AG04449 (cell line): ENCODE results near the gene WDCP.
"Not testable (repeated sequence)": the region's sequence is repeated elsewhere in the genome, so short reads cannot be mapped to it uniquely, and the experiment has no call there.

ENCODE experiments used
- CTCF ChIA-PET: fragments of 350-600 bp; formaldehyde crosslinking; extraction: SDS; loops from one replicate; lab custom pipeline; 2021; ENCODE audit warnings: antibody characterized with exemption; lab: Yijun Ruan, JAX
- POLR2A ChIA-PET: fragments of 400-600, 350-600 bp; formaldehyde crosslinking; extraction: SDS; loops from one replicate; lab custom pipeline; 2020; ENCODE audit warnings: antibody characterized with exemption, inconsistent platforms; lab: Yijun Ruan, JAX
- DNase-seq: peaks from one replicate; pipeline ENCODE4 v3.0.0-alpha.2; 2010; ENCODE audit warnings: low read depth, low spot score
- H3K4me3 ChIP-seq: 2 replicates; pipeline ENCODE4 v1.5.1; 2011; ENCODE audit warnings: low read depth, mild to moderate bottlenecking, control low read depth, low read length
- TF ChIP-seq, protein P1 (sequence below): IDR thresholded peaks from one replicate; pipeline ENCODE4 v1.5.1; 2011; ENCODE audit warnings: mild to moderate bottlenecking, moderate library complexity, low read length, control low read depth, inconsistent platforms; ENCODE audit not compliant: insufficient read depth; ENCODE audit errors: missing control alignments

The WDCP gene

DNA sequence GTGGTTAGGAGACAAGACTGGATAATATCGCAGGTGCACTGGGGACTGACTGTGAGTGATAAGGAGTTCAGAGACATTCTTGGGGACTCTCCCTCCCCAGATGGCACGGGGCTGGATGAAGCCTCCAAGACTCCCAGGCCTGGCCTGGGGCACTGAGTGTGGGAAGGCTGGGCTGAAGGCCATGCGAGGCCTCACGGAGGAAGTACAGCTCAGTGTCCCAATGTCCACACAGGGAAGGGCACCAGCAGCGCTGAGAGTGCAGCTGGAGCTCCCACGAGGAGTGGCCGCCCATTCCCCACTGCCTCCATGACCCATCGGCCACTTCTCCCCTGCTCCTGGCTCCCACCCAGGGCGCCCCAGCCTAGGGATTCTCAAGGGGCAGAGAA, 30.8 kb downstream of the WDCP start:
- POLR2A ChIA-PET, result interaction anchor here (1.6 kb wide), 1 partner anchor 89 kb away, joined by 3 read pairs; the partner anchor contains the start of gene ATAD2B
- H3K4me3 ChIP-seq, result no peak overlapping the region

GRCh38 chr2:24015562-24016375, 31.4 kb downstream of the WDCP start:
- TF ChIP-seq, protein P1, sequence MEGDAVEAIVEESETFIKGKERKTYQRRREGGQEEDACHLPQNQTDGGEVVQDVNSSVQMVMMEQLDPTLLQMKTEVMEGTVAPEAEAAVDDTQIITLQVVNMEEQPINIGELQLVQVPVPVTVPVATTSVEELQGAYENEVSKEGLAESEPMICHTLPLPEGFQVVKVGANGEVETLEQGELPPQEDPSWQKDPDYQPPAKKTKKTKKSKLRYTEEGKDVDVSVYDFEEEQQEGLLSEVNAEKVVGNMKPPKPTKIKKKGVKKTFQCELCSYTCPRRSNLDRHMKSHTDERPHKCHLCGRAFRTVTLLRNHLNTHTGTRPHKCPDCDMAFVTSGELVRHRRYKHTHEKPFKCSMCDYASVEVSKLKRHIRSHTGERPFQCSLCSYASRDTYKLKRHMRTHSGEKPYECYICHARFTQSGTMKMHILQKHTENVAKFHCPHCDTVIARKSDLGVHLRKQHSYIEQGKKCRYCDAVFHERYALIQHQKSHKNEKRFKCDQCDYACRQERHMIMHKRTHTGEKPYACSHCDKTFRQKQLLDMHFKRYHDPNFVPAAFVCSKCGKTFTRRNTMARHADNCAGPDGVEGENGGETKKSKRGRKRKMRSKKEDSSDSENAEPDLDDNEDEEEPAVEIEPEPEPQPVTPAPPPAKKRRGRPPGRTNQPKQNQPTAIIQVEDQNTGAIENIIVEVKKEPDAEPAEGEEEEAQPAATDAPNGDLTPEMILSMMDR, result no peak
- peak; percentile 24 for DNase-seq
- ChIA-PET POLR2A (interaction anchor here (1.6 kb wide), 1 partner anchor 89 kb away, joined by 3 read pairs; the partner anchor contains the start of gene ATAD2B), CTCF (interaction anchor here (0.6 to 1.5 kb wide), 2 partner anchors 9 to 191 kb away, joined by 3 to 4 read pairs; no protein-coding TSS in a partner anchor)
- no peak overlapping the region for H3K4me3 ChIP-seq

More for the DNA sequence above, 30.8 kb downstream of the WDCP start:
- no peak for DNase-seq
- CTCF ChIA-PET, result no interaction called here
- TF ChIP-seq, protein P1, result no peak

GRCh38 chr2:24014902-24015301, 32.3 kb downstream of the WDCP start:
- POLR2A ChIA-PET, result not testable (repeated sequence)

DNA sequence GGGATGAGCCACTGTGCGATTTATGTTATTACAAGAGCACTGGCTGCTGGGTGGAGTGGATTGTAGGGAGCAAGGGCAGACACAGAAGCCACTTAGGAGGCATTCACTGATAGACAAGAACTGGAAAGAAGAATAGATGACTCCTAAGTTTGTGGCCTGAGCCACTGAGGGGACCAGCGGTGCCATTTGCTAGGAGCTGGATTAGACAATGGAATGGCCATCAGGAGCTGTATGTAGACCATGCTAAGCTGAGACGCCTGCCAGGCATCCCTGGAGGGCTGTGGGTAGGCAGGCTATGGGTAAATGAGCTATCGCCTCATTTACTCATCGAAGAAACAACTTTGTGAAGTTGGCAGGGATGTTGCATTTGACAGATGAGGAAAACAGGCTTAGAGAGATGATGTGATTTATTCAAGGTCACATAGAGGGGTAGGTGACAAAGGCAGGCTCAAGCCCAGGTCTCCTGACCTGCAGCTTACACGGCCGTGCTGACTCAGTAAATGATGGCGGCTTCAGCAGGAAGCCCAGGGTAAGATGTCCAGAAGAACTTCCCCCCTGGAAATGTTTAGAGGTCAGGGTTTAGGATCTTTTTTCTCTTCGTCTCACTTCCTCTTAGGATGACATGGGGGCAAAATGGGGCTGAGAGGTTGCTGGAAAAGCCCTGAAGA, 34.5 kb downstream of the WDCP start:
- no peak for DNase-seq
- H3K4me3 ChIP-seq, result no peak overlapping the region
- TF ChIP-seq, protein P1, result no peak
- ChIA-PET CTCF (no interaction called here), POLR2A (no interaction called here)

More at GRCh38 chr2:24014902-24015301, 32.3 kb downstream of the WDCP start:
- not testable (repeated sequence) for DNase-seq, H3K4me3 ChIP-seq
- CTCF ChIA-PET, result interaction anchor here (0.6 to 1.5 kb wide), 2 partner anchors 9 to 190 kb away, joined by 3 to 4 read pairs; no protein-coding TSS in a partner anchor

DNA sequence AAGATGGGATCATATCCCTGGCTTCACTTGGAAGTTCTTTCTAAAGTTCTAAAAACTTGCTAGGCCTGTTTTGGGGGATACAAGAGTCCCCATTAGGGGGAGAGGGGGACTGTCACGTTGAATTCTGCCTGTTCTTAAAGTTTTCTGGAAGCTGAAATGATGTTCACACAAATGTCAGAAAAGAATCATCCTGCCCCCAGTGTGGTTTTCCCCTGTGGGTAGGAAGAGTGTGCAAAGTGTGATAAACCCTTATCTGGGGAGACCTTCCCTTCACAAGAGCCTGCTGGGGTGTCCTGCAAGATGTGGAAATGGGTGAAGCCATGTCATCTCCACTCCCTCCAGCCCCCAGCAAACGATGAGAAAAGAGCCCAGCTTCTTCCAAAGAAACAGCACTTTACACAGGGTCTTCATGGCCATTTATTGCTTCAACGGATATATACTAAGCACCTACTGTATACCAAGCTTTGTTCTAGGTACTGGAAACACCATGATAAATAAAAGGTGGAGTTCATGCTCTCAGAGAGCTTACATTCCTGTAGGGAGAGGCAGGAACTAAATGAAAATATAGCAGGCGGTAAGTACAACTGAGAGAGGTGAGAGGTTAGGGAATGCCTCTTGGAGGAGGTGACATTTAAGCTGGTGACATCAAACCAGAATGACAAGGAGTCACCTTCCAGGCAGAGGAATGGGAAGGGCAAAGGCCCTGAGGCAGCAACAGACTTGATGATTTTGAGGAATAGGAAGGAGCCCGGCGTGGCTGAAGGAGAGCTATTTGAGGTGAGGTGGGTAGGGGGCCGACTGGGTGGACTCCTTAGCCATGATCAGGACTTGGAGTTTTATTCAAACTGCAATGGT, 35.7 kb downstream of the WDCP start:
- CTCF ChIA-PET, result interaction anchor here (1.3 kb wide), 1 partner anchor 10 kb away, joined by 3 read pairs; no protein-coding TSS in a partner anchor
- TF ChIP-seq, protein P1, result no peak
- POLR2A ChIA-PET, result no interaction called here

More for the DNA sequence above, 35.7 kb downstream of the WDCP start:
- no peak overlapping the region for H3K4me3 ChIP-seq
- DNase-seq, result no peak
